ENCODE data around the gene BLM.
A peak's percentile ranks its signal among the peaks of the same experiment; 100 is the strongest.
"Not testable (repeated sequence)": the region's sequence is repeated elsewhere in the genome, so short reads cannot be mapped to it uniquely, and the experiment has no call there.

BLM gene

DNA sequence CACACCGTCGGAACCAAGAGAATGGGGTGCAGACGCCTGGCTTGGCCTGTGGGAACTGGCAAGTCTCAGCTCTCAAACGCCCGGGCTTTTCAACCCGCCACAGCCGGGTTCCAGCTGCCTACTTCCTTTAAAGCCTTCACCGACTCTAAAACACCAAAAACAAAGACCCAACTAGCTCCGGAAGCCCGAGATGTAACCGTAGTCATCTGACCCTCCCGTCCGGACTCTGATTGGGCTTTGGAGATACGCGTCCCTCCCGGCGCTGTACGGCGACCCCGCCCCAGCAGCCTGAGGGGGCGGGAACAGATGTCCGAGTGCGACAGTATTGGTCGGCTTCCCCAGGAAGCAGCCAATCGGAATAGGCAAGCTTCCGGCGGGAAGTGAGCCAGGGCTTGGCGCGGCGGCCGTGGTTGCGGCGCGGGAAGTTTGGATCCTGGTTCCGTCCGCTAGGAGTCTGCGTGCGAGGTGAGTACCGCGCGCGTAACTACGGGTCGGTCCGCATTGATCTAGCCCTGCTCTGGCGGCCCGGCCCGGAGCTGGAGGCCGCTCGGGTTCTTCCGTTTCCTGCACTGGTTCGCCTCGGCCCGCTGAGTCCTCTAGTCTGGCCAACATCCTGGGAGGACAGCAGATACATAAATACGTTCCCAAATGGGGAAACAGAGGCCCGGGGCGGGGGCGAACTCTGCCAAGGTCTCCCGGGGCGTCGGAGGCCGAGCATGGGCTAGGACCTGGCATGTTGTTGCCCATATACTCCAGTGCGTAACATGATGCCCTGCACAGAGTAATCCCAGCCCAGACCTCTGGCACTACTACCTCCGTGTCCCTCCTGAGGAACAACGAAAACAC, at the start of gene BLM:
Gene BLM (plus strand): TSS at position 371 of the 846 bp plus-strand sequence. CDS start 30,047 bp downstream, outside the sequence.
- peak; percentile 97 for DNase-seq (ENCODE audit: low spot score)

DNA sequence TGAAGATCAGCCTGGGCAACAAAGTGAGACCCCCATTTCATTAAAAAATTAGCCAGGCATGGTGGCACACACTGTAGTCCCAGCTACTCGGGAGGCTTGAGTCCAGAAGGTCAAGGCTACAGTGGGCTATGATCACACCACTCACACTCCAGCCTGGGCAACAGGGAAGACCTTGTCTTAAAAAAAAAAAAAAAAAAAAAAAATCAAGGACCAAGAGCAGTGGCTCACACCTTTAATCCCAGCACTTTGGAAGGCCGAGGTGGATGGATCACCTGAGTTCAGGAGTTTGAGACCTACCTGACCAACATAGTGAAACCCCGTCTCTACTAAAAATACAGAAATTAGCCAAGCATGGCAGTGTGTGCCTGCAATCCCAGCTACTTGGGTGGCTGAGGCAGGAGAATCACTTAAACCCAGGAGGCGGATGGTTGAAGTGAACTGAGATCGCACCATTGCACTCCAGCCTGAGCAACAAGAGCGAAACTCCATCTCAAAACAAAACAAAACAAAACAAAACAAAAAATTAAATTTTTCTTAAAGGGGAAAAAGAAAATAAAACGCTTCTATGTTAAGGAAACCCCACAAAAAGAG, 49.3 kb upstream of the BLM start:
- DNase-seq (ENCODE audit: low spot score), result not testable (repeated sequence)

DNA sequence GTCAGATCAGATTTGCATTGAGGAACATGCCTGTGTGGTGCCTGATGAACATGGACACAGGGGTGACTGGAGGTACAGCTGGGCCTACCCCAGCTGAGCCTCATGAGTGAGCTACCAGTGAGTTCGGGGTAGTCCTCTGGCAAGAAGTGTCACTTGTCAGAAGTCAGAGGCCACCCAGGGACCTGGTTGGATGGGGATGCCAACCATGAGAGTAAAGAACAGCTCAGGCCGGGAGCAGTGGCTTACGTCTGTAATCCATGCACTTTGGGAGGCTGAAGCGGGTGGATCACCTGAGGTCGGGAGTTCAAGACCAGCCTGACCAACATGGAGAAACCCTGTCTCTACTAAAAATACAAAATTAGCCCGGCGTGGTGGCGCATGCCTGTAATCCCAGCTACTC, 46.5 kb upstream of the BLM start:
- DNase-seq (ENCODE audit: low spot score), result not testable (repeated sequence)

DNA sequence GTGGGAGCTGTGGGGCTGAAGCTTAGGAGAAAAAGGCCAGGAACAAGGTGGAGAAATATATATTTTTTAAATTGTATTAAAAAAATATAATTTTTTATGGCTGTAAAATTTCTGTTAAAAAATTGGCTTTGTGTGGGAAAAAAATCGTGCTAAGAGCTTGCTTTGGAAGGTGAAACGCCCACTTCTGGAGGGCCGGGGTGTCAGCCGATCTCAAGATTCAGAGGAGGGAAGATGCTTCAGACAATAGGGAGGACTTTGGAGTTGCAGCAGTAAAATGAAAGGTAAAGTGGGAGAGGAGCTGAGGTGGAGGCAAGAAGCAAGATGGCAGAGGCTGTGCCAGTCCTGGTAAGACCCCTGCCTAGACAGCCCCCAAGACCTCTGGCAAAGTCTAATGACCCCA, 45.9 kb upstream of the BLM start:
- DNase-seq (ENCODE audit: low spot score), result no peak

DNA sequence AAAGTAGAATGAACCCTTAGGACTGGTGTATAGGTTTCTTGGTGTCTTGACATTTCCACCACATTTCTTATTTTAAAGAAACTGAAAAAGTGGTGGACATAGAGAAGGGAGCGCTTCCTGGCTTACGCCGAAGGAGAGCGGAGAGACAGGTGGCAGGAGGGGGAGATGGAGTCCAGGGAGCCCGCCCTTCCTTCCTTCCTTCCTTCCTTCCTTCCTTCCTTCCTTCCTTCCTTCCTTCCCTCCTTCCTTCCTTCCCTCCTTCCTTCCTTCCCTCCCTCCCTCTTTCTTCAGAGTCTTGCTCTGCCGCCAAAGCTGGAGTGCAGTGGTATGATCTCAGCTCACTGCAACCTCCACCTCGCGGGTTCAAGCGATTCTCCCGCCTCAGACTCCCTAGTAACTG, 43.8 kb upstream of the BLM start:
- not testable (repeated sequence) for DNase-seq (ENCODE audit: low spot score)

DNA sequence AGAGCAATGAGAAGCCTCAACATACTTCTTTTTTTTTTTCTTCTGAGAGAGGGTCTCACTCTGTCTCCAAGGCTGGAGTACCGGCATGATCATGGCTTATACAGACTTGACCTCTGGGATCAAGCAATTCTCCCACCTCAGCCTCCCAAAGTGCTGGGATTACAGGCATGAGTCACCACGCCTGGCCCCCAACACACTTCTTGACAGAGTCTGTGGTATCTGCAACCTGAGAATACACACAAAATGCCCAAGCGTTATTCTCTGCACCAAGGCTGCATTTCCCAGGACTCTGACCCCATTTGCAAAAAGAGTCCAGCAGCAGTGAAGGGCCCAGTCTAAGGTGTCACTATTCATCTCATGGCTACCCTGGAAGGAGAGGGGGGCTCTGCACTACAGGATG, 42.7 kb upstream of the BLM start:
- no peak for DNase-seq (ENCODE audit: low spot score)

DNA sequence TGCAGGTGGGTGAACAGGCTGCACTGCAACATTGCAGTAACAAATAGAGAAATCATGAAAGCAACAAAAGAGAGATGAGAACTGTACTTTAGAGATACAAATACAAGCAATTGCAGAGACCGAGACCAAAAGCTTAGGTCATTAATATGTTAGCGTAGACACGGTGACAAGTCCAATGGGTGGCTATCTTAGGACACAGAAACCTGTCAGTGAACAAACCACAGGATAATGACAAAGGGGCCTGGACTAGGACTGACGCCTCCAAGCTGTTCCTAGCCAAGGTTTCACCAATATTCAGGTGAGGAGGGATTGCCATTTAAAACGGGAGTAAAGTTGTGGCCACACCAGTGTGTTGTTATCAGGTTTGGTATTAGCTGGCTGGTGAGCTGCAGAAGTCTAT, 41.7 kb upstream of the BLM start:
- no peak for DNase-seq (ENCODE audit: low spot score)

DNA sequence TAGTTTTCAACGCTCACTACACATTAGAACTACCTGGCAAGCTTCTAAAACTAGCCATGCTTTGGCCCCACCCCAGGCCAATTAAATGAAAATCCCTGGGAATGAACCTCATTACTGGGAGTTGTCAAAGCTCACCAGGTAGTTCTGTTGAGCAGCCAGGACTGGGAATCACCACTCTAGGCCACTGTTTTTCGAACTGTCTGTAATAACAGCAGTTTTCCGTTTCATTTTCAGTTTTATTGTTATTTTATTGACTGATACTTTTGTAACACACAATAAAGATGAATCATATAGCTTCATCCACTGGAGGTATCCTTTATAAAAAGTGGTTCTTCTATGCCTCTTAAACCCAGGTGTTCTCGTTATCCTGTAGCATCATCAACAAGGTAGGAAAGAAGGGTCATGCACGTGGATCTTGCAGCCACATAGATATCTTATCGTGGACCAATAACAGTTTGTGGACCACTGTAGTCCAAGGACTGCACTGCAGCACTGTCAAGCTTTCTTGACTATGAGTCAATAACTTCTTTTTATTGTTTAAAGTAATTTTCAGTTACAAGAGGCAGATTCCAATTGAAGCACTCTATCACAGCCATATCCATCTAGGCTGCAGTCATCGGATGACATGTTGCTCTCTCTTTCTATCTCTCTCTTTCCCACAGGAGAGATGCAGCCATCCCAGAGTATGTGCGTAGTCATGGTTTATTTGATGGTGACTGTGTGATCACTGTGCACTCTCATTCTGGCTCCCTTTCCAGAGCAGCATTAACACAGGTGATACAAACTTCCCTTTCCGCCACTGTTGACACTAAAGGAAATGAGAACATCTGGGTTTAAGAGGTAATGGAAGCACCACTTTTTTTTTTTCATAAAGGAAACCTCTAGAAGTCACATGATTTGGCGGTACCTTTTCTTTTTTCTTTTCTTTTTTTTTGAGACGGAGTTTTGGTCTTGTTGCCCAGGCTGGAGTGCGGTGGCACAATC, 39.0 kb upstream of the BLM start:
- DNase-seq (ENCODE audit: low spot score), result no peak

DNA sequence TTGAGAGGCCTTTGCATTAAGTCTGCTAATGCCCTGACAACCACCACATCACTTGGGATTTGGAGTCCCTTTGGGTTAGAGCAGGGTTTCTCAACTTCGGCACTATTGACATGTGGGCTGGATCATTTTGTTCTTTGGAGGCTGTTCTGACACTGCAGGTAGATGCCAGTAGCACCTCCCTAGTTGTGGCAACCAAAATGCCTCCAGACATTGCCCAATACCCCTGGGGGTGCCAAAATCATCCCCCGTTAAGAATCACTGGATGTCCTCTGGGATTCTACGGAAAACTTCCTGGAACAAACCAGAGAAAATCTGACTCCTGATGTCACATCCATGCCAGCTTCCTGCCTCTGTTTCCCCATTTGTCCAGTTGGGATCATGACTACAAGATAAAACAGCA, 37.2 kb upstream of the BLM start:
- no peak for DNase-seq (ENCODE audit: low spot score)

DNA sequence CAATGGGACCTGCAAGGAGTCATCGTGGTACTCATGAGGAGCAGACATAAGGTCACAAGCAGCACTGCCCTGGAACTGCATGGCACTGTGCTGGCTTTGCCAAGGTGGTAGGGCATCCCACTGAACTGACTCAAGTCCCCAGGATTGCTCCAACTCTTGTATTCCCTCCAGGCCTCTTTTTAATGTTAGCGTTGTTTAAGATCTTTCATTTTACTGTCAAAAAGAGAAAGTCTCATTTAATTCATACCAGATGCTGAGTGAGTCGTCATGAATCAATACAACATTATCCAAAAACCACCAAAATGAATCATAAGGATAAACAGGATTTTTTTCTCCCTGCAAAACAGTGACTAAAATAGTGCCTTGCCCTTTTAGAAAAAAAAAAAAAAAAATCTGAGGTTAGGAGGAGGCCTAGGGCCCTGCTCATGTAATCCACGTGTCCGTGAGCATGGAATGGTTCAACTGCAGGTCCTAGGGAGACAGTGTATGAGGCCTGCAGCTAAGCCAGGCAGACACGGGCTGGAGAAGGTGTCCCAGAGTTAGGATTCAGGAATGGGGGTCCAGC, 36.7 kb upstream of the BLM start:
- DNase-seq (ENCODE audit: low spot score), result peak; percentile 66

DNA sequence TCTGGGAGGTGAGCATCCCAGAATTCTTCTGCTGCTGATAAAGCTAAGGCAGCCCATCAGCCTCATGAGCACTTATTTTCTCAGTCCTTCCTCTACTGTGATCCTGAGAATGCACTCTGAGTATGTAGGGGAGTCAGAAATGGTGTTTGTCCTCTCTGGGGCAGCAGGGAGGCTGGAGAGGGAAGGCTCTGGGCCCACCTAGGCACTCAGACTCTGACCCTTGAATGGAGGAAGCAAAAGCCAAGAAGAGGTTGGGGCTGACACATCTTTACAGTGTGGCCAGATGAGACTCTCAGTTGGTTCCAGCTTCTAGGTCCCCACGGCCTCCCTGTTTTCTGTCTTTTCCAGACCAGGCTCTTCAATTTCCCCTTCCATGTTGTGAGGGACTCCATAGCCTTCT, 36.1 kb upstream of the BLM start:
- DNase-seq (ENCODE audit: low spot score), result no peak

DNA sequence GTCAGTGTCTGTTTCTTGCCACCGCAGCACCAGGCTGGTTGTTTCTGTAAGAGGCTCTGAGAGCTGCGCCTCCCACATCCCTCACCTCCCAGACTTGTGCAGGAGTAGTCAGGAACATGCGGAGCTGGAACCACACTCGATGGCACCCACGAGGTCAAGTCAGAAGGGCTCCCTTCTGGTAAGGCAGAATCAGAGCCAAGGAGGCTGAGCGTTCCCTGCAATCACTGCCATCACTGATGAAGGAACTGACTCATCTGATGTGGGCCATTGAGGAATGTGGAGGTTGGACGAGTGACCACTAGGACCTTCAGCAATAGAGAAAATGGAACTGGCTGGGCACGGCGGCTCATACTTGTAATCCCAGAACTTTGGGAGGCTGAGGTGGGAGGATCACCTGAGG, 35.7 kb upstream of the BLM start:
- peak; percentile 49 for DNase-seq (ENCODE audit: low spot score)

DNA sequence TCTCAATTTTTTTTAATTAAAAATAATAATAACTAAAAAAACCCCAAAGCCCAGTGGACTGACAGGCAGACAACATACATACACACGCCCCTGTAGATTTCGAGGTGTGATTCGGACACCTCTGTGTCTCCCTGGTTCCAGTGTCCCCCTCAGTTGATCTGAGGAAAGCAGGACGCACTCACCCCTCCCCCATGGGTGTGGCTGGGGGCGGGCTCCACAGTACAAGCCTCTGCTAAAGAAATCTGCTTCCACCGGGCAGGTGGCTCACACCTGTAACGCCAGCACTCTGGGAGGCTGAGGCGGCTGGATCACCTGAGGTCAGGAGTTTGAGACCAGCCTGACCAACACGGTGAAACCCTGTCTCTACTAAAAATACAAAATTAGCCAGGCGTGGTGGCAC, 33.8 kb upstream of the BLM start:
- DNase-seq (ENCODE audit: low spot score), result no peak

DNA sequence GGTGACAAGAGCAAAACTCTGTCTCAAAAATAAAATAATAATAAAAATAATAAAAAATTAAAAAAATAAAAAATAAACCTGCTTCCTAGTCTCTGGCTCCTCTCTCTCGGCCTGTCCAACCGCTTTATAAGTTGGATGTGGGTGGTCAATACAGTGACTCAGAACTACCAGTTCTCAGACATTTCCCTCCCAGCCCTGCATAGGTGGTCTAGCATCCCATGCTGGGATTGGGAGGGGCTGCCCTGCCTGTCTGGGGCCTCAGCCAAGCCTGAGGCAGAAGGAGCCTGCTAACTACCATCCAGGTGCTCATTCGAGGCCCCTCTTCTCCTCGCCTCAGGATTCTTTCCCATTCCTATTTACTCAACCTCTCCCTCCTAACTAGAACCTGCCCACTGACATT, 33.3 kb upstream of the BLM start:
- no peak for DNase-seq (ENCODE audit: low spot score)

DNA sequence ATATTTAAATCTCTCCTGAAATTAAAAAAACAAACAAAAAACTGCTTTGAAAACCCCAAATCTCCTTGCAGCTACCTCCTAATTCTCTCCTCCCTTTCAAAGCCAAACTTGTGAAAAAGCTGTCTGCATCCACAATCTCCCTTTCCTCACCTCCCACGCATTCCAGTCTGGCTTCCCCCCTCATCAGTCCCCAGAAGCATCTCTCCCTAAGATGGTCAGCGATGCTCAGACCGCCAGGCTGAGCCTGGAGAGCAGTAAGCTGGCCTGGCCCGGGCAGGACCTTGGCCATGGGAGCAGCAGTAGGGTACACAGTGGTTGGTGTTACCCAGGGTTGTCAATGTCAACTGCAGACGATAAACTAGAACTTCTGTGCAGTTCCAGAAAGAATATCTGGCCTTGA, 32.9 kb upstream of the BLM start:
- no peak for DNase-seq (ENCODE audit: low spot score)

DNA sequence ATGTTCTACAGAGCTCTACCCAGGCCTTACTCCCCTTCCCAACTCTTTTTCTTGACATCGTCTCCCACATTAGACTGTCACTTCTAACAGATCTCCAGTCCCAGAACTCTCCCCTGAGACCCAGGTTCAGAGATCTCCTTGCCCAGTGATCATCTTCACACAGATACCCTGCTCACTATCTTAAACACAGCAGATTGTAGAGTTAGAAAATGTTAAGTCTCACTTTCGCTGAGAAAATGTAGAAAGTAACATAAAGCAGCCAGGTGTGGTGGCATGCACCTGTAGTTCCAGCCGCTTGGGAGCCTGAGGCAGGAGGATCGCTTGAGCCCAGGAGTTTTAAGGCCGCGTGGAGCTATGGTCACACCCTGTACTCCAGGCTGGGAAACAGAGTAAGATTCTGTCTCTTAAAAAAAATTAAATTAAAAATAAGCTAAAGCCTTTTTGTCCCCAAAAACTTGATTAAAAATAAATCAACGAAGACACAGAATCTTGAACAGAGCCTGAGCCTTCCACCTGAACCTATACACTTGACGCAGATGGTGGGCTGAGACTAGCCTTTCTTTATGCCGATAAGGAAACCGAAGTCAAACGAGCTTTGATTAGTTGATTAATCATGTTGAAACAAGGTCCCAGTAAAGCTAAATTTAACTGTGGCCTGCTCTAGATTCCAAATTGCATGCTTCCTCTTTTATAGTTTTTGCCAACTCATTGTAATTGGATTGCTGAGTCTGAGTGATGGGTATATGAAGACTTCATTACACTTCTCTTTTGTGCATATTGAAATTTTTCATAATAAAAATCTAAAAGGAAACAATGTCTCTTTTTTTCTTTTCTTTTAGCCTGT, 31.3 kb upstream of the BLM start:
- no peak for DNase-seq (ENCODE audit: low spot score)

DNA sequence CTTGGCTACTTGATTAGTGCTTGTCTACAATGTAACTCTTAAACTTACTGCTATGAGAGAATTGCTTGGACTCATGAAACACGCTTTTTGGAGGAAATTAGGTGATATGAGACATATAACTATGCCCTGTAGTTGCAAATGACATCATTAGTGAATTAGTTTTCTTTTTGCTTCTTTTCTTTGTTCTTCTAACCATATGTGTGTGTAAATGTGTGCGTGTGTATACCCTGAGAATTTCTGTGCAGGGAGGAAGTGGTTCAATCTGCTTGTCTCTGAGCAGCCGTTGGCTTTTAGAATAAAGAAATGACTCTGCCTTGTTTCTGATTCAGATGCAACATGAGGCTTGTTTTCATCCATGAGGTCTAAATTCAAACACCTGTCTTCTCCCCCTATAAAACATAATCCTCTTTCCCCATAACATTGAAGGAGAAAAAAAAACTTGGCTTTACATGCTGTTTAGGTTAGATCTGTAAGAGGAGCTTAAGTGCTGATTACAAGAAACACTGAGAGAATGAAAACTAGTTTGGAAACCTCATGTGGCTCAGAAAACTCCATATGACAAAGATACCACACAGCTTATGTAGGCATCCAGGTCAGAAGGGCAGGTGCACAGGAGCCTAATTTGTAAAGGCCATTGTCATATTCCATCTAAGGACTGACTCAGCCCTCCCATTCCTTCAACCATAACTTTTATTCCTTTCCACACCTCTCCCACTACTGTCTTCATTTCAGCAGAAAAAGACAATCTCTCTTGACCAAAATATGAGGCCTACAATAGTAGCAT, 30.5 kb upstream of the BLM start:
- no peak for DNase-seq (ENCODE audit: low spot score)

DNA sequence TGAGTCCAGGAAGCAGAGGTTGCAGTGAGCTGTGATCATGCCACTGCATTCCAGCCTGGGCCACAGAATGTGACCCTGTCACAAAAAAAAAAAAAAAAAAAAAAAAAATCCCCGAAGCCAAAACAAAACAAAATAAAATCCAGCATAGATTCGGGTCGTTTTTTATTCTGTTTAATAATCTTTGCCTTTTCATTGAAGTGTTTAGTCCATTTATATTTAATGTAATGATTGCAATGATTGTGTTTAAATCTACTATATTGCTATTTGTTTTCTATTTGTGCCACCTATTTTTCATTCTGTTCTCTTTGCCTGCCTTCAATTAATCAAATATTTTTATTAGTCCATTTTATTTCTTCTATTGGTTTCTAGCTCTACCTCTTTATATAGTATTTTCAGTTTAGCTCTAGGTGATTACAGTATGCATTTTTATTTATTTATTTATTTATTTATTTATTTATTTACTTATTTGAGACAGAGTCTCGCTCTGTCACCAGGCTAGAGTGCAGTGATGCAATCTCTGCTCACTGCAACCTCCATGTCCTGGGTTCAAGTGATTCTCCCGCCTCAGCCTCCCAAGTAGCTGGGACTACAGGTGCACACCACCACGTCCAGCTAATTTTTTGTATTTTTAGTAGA, 27.7 kb upstream of the BLM start:
- not testable (repeated sequence) for DNase-seq (ENCODE audit: low spot score)

DNA sequence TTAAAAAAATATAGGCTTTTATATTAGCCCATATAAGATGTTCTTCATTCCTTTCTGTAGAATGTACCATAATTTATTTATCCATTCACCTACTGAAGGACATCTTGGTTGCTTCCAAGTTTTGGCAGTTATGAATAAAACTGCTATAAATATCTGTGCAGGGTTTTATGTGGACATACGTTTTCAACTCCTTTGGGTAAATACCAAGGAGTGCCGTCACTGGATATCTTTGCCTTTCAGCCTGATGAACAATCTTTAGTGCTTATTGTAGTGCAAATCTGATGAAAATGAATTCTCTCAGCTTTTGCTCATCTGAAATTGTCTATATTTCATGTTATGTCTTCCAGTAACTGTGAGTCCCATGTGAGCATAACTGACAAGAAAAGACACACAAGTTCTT, 26.6 kb upstream of the BLM start:
- DNase-seq (ENCODE audit: low spot score), result no peak

DNA sequence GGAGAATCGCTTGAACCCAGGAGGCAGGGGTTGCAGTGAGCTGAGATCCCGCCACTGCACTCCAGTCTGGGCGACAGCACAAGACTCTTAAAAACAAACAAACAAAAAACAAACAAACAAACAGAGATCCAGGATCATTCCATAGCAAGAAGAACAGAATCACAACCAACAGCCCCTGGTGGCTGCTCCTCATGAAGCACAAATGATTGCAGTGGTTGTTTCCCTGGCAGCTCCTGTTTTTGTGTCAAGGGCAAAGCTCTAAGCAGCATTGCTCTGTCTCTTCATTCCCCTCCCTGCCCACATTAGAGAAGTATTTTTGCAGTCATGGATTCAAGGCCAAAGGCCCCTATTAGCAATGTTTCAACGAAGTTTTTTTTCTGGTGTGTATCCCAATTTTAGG, 25.8 kb upstream of the BLM start:
- DNase-seq (ENCODE audit: low spot score), result no peak

Measured in kidney capillary endothelial cell (primary cell).